NT2/D1 (cell line): ENCODE results near the gene WAPL.
"Not testable (repeated sequence)": the region's sequence is repeated elsewhere in the genome, so short reads cannot be mapped to it uniquely, and the experiment has no call there.

Experiments
- YY1 ChIP-seq: IDR thresholded peaks from 2 replicates; pipeline ENCODE4 v1.6.1; 2011; ENCODE audit not compliant: insufficient read length, insufficient read depth
- ZNF274 ChIP-seq: IDR thresholded peaks from 2 replicates; pipeline ENCODE4 v1.6.1; 2011; ENCODE audit warnings: mild to moderate bottlenecking, low read depth, low read length

- not testable (repeated sequence) for TF ChIP-seq YY1, ZNF274
Measured at GRCh38 chr10:86566518-86566917, 44.9 kb upstream of the WAPL start.
